K562 (cell line): ENCODE data around the gene P2RX3. TPM values are rescaled to one million over a fixed set of nuclear protein-coding genes. Genes with fewer than 3 reads are reported as not detected.

ENCODE experiments used
- ATAC-seq: fragments of 200-7000 bp; cut with Tn5 transposase; 3 replicates; pipeline ENCODE4 v1.9.1; 2020; ENCODE audit warnings: moderate library complexity
- BruUV-seq: library from RNA; stranded (reverse); fragments of 400-500 nt; replicated peaks from 2 replicates; lab custom pipeline; 2021; lab: Mats Ljungman, UMichigan
- CTCF ChIA-PET: fragments of 300-600 bp; formaldehyde crosslinking; extraction: SDS; loops from one replicate; lab custom pipeline; 2021; ENCODE audit warnings: low intra/inter-chr PET ratio; lab: Yijun Ruan, JAX
- POLR2A ChIA-PET: fragments of 300-600, 350-650 bp; sonication (Branson Sonifier 250); formaldehyde crosslinking; extraction: SDS; loops from one replicate; lab custom pipeline; 2021; ENCODE audit warnings: antibody characterized with exemption, inconsistent platforms; lab: Yijun Ruan, JAX
- DNase-seq, 4 experiments: peaks; one replicate each; pipeline versions ENCODE4 v3.0.0 to v3.0.0-alpha.2; 2011 to 2018; ENCODE audit warnings: low spot score in 3 of 4, mixed read lengths in 3 of 4; ENCODE audit errors: extremely low read depth in 1 of 4
- FAIRE-seq: peaks from 2 replicates; lab custom pipeline; 2011; peaks lifted over from hg19 to GRCh38; lab: Jason Lieb, UNC
- H2AFZ ChIP-seq: 2 replicates; pipeline ENCODE4 v1.6.0; 2011; ENCODE audit warnings: low read depth, low read length, control low read depth, inconsistent platforms
- H3K27ac ChIP-seq: fragments of 200-600 bp; 3 replicates; pipeline ENCODE4 v1.8.0; 2011; ENCODE audit warnings: low read depth, mild to moderate bottlenecking, control low read depth, inconsistent platforms, low read length, moderate library complexity, mixed read lengths; ENCODE audit errors: extremely low read depth
- H3K27me3 ChIP-seq, 2 experiments: fragments of 300-600 bp in 1 of 2; 2 replicates in 1 of 2; 3 replicates in 1 of 2; pipeline versions ENCODE4 v1.6.0 to v1.8.0; 2011; ENCODE audit warnings: inconsistent platforms in 2 of 2, low read length in 2 of 2, mild to moderate bottlenecking in 1 of 2, mixed read lengths in 1 of 2, moderate library complexity in 1 of 2; ENCODE audit not compliant: control insufficient read depth in 2 of 2, insufficient read depth in 2 of 2
- H3K36me3 ChIP-seq: fragments of 300-600 bp; 3 replicates; pipeline ENCODE4 v1.8.0; 2011; ENCODE audit warnings: mild to moderate bottlenecking, low read length, inconsistent platforms; ENCODE audit not compliant: control insufficient read depth, insufficient read depth
- H3K4me1 ChIP-seq, 2 experiments: fragments of 200-600 bp in 1 of 2; replicated peaks in 1 of 2; 2 replicates in 1 of 2; 3 replicates in 1 of 2; pipeline versions ENCODE4 v1.5.1 to v1.8.0; 2011; ENCODE audit warnings: inconsistent platforms in 2 of 2, low read length in 2 of 2, mild to moderate bottlenecking in 1 of 2, mixed read lengths in 1 of 2, moderate library complexity in 1 of 2; ENCODE audit not compliant: control insufficient read depth in 2 of 2, insufficient read depth in 2 of 2
- H3K4me2 ChIP-seq: 2 replicates; pipeline ENCODE4 v1.6.1; 2011; ENCODE audit warnings: low read length, control low read depth, inconsistent platforms, mixed read lengths; ENCODE audit not compliant: insufficient read depth
- H3K4me3 ChIP-seq: fragments of 200-600 bp; sonication (generic), shearing (Covaris generic); 2 replicates; pipeline ENCODE4 v1.5.1; 2016; ENCODE audit warnings: control low read depth, inconsistent platforms
- H3K79me2 ChIP-seq: fragments of 200-600 bp; 3 replicates; pipeline ENCODE4 v1.8.0; 2011; ENCODE audit warnings: low read length, inconsistent platforms; ENCODE audit not compliant: control insufficient read depth, insufficient read depth
- H3K9ac ChIP-seq, 2 experiments: 2 replicates each; pipeline versions ENCODE4 v1.6.0 to v1.6.1; 2011; ENCODE audit warnings: low read depth in 2 of 2, low read length in 2 of 2, control low read depth in 1 of 2, inconsistent platforms in 1 of 2, mild to moderate bottlenecking in 1 of 2, mixed read lengths in 1 of 2; ENCODE audit not compliant: insufficient read depth in 1 of 2
- H3K9me1 ChIP-seq: one replicate; pipeline ENCODE4 v1.6.0; 2011; ENCODE audit warnings: inconsistent platforms, mild to moderate bottlenecking, low read length, moderate library complexity; ENCODE audit not compliant: control insufficient read depth, insufficient read depth
- H3K9me3 ChIP-seq: replicated peaks from 2 replicates; pipeline ENCODE4 v1.5.1; 2011; ENCODE audit warnings: low read depth, low read length, inconsistent platforms; ENCODE audit not compliant: control insufficient read depth, insufficient read depth
- H4K20me1 ChIP-seq: replicated peaks from 2 replicates; pipeline ENCODE4 v1.6.1; 2011; ENCODE audit warnings: low read length, inconsistent platforms, mixed read lengths; ENCODE audit not compliant: control insufficient read depth, insufficient read depth
- ASH1L ChIP-seq: fragments of 450-650 bp; IDR thresholded peaks from 2 replicates; pipeline ENCODE4 v1.6.1; 2018; ENCODE audit warnings: borderline replicate concordance, mild to moderate bottlenecking, low read depth; ENCODE audit not compliant: partially characterized antibody
- DIDO1 ChIP-seq: fragments of 450-650 bp; IDR thresholded peaks from 2 replicates; pipeline ENCODE4 v1.6.1; 2016; ENCODE audit warnings: low read depth, missing biosample characterization, missing genetic modification characterization
- ETV1 ChIP-seq: fragments of 450-650 bp; conservative IDR thresholded peaks from 2 replicates; pipeline ENCODE4 v1.6.1; 2016; ENCODE audit warnings: missing genetic modification characterization, control low read depth, low read depth, missing compliant biosample characterization
- FOXO4 ChIP-seq: fragments of 450-650 bp; formaldehyde crosslinking; IDR thresholded peaks from 2 replicates; pipeline ENCODE4 v1.4.0; 2020; ENCODE audit warnings: mild to moderate bottlenecking, moderate library complexity
- FOXP1 ChIP-seq: sonication (generic); formaldehyde crosslinking; IDR thresholded peaks from 2 replicates; pipeline ENCODE4 v1.8.0; 2022; ENCODE audit warnings: mild to moderate bottlenecking, missing genetic modification reagents
- HMBOX1 ChIP-seq: sonication (generic); IDR thresholded peaks from 2 replicates; pipeline ENCODE4 v1.6.1; 2016
- HMGN3 ChIP-seq: IDR thresholded peaks from 2 replicates; pipeline ENCODE4 v1.6.1; 2011; ENCODE audit warnings: borderline replicate concordance, low read depth, mild to moderate bottlenecking, mixed read lengths, low read length; ENCODE audit not compliant: insufficient read length; ENCODE audit errors: extremely low read depth
- KDM4B ChIP-seq, 2 experiments: fragments of 450-650 bp in 1 of 2; sonication (generic) in 1 of 2; IDR thresholded peaks; 2 replicates each; pipeline ENCODE4 v1.6.1; 2016 to 2017; ENCODE audit warnings: borderline replicate concordance in 2 of 2, antibody characterized with exemption in 1 of 2, low read depth in 1 of 2, mild to moderate bottlenecking in 1 of 2
- KLF1 ChIP-seq: fragments of 450-650 bp; IDR thresholded peaks from 2 replicates; pipeline ENCODE4 v1.6.1; 2016; ENCODE audit warnings: missing genetic modification characterization, missing compliant biosample characterization
- MAFF ChIP-seq: IDR thresholded peaks from 2 replicates; pipeline ENCODE4 v1.6.1; 2012; ENCODE audit warnings: low read length, improper control_type of control experiment
- NCOA4 ChIP-seq: fragments of 450-650 bp; IDR thresholded peaks from 2 replicates; pipeline ENCODE4 v1.6.1; 2018; ENCODE audit warnings: mild to moderate bottlenecking; ENCODE audit not compliant: partially characterized antibody
- NFIC ChIP-seq: fragments of 450-650 bp; IDR thresholded peaks from 2 replicates; pipeline ENCODE4 v1.6.1; 2017; ENCODE audit warnings: mild to moderate bottlenecking, inconsistent platforms
- NFXL1 ChIP-seq: fragments of 450-650 bp; formaldehyde crosslinking; IDR thresholded peaks from 2 replicates; pipeline ENCODE4 v1.4.0; 2021; ENCODE audit warnings: mild to moderate bottlenecking
- POLR2AphosphoS5 ChIP-seq: IDR thresholded peaks from 2 replicates; pipeline ENCODE4 v1.6.1; 2011; ENCODE audit warnings: mild to moderate bottlenecking, low read depth, low read length, moderate library complexity; ENCODE audit not compliant: control insufficient read depth, insufficient read depth
- RBM22 ChIP-seq: fragments of 200-400 bp; formaldehyde crosslinking; IDR thresholded peaks from 2 replicates; pipeline ENCODE4 v1.6.1; 2018; ENCODE audit warnings: low read length, low read depth; ENCODE audit not compliant: poor library complexity, severe bottlenecking
- TCF7 ChIP-seq: sonication (generic); IDR thresholded peaks from 2 replicates; pipeline ENCODE4 v1.6.1; 2016; ENCODE audit warnings: antibody characterized with exemption, borderline replicate concordance
- TCFL5 ChIP-seq: fragments of 250-450 bp; sonication (Bioruptor Pico); conservative IDR thresholded peaks from 2 replicates; pipeline ENCODE4 v1.6.1; 2021; ENCODE audit warnings: mild to moderate bottlenecking, moderate library complexity, matching md5 sums
- YBX1 ChIP-seq: fragments of 450-650 bp; IDR thresholded peaks from 2 replicates; pipeline ENCODE4 v1.7.1; 2016; ENCODE audit warnings: mild to moderate bottlenecking
- ZNF583 ChIP-seq: fragments of 250-450 bp; sonication (Bioruptor Pico); IDR thresholded peaks from 2 replicates; pipeline ENCODE4 v1.4.0; 2020
- ZNF655 ChIP-seq: fragments of 250-450 bp; sonication (Bioruptor Pico); IDR thresholded peaks from 2 replicates; pipeline ENCODE4 v1.5.0; 2021
- WGBS: fragments of 100-300 bp; shearing (Covaris generic); methylation state at CpG from one replicate; pipeline ENCODE4 v1.1.6; 2016; ENCODE audit warnings: low coverage, mixed read lengths; ENCODE audit not compliant: insufficient coverage; ENCODE audit errors: missing lambda C conversion rate; 5-methylcytosine and 5-hydroxymethylcytosine counted together
- in situ Hi-C: fragments of 300-500 bp; cut with MboI; formaldehyde crosslinking; loops from 4 replicates; pipeline ENCODE4 v1.15.0; 2018; ENCODE audit warnings: inconsistent platforms, mixed read lengths
- intact Hi-C: fragments of 100-400 bp; cut with micrococcal nuclease; formaldehyde crosslinking; loops from 2 replicates; pipeline ENCODE4 v1.14.2; 2022
- polyA plus RNA-seq, 8 experiments: library from polyadenylated mRNA; depleted of rRNA in 4 of 8; stranded (reverse) in 5 of 8; unstranded in 3 of 8; fragments of >200 nt; fragmentation: Nextera tagmentation in 2 of 8; fragmentation: Illumina TruSeq in 1 of 8; extraction: Ambion mirVana in 2 of 8; extraction: Trizol in 1 of 8; gene quantifications; 2 replicates each; pipeline versions ENCODE4 v1.2.1 to v1.2.3, GENCODE V29; 2011 to 2014; ENCODE audit warnings: inconsistent platforms in 1 of 8, missing spikeins in 1 of 8
- total RNA-seq, 7 experiments: library from RNA; depleted of rRNA in 6 of 7; stranded (reverse); fragments of >200 nt in 6 of 7; fragmentation: Illumina TruSeq in 2 of 7; extraction: Trizol in 2 of 7; gene quantifications; 2 replicates each; pipeline versions ENCODE4 v1.2.1 to v1.2.3, GENCODE V29; 2011 to 2021; ENCODE audit warnings: low replicate concordance in 1 of 7

Gene P2RX3
- total and polyA plus RNA-seq, 9 of the 15 experiments (the other 6 are each of a cell fraction or from before 2014, with no cell fraction given), result not detected

- peak overlapping the region; percentile 91 for H2AFZ ChIP-seq
- FAIRE-seq (peak; percentile 51), ATAC-seq (peak; percentile 83), DNase-seq (peak; percentile 60 to 76 (median 66))
- H3K27me3 ChIP-seq, result no peaks in the 10 kb centered on the region; a peak in 2 of 5 replicates
- no peaks in the 10 kb centered on the region for H3K36me3 ChIP-seq
- WGBS, result 18% methylated on average over 12 of the region's 12 CpGs
- H3K9me1 ChIP-seq, result no peaks in the 10 kb centered on the region
- no peak overlapping the region for H3K4me3 ChIP-seq
- in situ Hi-C loops, result loop anchor here (5.0 to 10.0 kb wide), 3 partner anchors 185 to 1175 kb away; no protein-coding TSS in a partner anchor
- ChIA-PET POLR2A (interaction anchor here (0.6 to 1.3 kb wide), 5 partner anchors 10 to 462 kb away, joined by 3 to 6 read pairs (median 4); partner anchors contain the start of genes MED19 and TNKS1BP1), CTCF (interaction anchor here (0.6 to 0.7 kb wide), 2 partner anchors 19 to 338 kb away, joined by 3 read pairs; no protein-coding TSS in a partner anchor)
- H3K79me2 ChIP-seq, result peaks cover 11% of the 10 kb centered on the region
- H3K27ac ChIP-seq, result no peak overlapping the region
- H3K4me2 ChIP-seq, result peak overlapping the region; percentile 72
- H3K4me1 ChIP-seq, result peaks cover 6 to 13% of the 10 kb centered on the region in 2 experiments; a peak in 4 of 5 replicates
- intact Hi-C loops, result loop anchor here (1.0 to 10.0 kb wide), 4 partner anchors 208 to 455 kb away; no protein-coding TSS in a partner anchor
- no TSS peak for BruUV-seq
- no peaks in the 10 kb centered on the region for H4K20me1 ChIP-seq
- peak overlapping the region in 1 of 2 experiments; percentile 28; a peak in 1 of 4 replicates for H3K9ac ChIP-seq
- H3K9me3 ChIP-seq, result no peaks in the 10 kb centered on the region
- TF ChIP-seq KDM4B (IDR thresholded peaks at IDR 0.05; ENCODE audit: borderline replicate concordance in 2 of 2, low read depth in 1 of 2), result no peak
- TF ChIP-seq NFXL1 (CRISPR knock-in tag), result no peak
- no peak for TF ChIP-seq MAFF
- TF ChIP-seq NFIC, result no peak
- TF ChIP-seq HMBOX1, result no peak
- no peak for TF ChIP-seq KLF1 (tag)
- TF ChIP-seq HMGN3, result no peak
- no peak for TF ChIP-seq RBM22
- no peak for TF ChIP-seq NCOA4
- no peak for TF ChIP-seq YBX1
- no peak for TF ChIP-seq TCFL5 (CRISPR knock-in tag)
- no peak for TF ChIP-seq ZNF655 (CRISPR knock-in tag)
- TF ChIP-seq POLR2AphosphoS5, result no peak
- TF ChIP-seq DIDO1 (tag), result no peak
- TF ChIP-seq ETV1, result no peak
- TF ChIP-seq FOXP1 (CRISPR knock-in tag), result no peak
- no peak for TF ChIP-seq ZNF583 (CRISPR knock-in tag)
- TF ChIP-seq FOXO4, result no peak
- no peak for TF ChIP-seq ASH1L
- TF ChIP-seq TCF7, result no peak
These were observed 2.0 kb downstream of the P2RX3 start for GRCh38 chr11:57340039-57340615.
